GM10847 (cell line): Measurements from ENCODE around the gene CNTNAP1.

Source experiments
- POLR2A ChIP-seq: IDR thresholded peaks from 2 replicates; pipeline ENCODE4 v1.6.1; 2011; ENCODE audit not compliant: insufficient read length; ENCODE audit errors: extremely low read depth

CNTNAP1 gene

DNA sequence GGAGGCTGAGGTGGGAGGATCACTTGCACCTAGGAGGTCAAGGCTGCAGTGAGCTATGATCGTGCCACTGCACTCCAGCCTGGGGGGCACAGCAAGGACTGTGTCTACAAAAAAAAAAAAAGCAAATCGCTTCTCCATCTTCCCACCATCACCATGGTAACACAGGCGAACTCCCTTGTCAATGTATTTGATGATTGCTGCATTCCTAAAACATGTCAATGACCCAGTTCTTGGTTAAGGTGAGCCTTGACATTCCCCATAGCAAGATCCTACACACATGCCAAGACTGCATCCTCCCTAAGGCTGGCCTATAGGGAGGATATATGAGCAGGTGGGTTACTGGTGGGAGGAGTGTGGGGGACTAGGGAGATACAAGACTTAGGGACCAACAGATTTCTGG is 12.2 kb downstream of the CNTNAP1 start:
- TF ChIP-seq POLR2A: no peak

DNA sequence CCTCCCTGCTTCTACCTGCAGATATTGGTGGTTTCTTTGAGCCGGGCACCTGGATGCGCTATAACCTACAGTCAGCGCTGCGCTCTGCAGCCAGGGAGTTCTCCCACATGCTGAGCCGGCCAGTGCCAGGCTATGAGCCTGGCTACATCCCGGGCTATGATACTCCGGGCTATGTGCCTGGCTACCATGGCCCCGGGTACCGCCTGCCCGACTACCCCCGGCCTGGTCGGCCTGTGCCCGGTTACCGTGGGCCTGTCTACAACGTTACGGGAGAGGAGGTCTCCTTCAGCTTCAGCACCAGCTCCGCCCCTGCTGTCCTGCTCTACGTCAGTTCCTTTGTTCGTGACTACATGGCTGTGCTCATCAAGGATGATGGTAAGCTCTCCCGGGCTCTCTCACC is 13.2 kb downstream of the CNTNAP1 start:
- no peak for TF ChIP-seq POLR2A

DNA sequence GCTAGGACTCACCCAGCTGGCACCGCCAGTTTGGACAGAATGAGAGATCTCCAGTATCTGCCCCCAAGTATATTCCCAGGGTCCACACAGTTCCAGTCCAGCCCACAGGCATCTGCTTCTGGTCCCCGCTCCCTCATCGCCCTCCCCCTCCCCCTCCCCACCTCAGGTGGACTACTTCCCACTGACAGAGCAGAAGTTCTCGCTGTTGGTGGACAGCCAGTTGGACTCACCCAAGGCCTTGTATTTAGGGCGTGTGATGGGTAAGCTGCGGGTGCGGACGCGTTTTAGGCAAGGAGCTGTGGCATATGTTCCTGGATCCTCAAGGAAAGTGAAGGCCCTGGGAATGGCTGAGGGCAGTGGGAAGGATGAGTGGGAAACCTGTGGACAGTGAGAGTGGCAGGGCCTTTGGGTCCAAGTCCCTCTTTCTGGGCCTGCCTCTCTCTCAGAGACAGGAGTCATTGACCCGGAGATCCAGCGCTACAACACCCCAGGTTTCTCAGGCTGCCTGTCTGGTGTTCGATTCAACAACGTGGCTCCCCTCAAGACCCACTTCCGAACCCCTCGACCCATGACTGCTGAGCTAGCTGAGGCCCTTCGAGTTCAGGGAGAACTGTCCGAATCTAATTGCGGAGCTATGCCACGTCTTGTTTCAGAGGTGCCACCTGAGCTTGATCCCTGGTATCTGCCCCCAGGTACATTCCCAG is 14.9 kb downstream of the CNTNAP1 start:
- TF ChIP-seq POLR2A: no peak

DNA sequence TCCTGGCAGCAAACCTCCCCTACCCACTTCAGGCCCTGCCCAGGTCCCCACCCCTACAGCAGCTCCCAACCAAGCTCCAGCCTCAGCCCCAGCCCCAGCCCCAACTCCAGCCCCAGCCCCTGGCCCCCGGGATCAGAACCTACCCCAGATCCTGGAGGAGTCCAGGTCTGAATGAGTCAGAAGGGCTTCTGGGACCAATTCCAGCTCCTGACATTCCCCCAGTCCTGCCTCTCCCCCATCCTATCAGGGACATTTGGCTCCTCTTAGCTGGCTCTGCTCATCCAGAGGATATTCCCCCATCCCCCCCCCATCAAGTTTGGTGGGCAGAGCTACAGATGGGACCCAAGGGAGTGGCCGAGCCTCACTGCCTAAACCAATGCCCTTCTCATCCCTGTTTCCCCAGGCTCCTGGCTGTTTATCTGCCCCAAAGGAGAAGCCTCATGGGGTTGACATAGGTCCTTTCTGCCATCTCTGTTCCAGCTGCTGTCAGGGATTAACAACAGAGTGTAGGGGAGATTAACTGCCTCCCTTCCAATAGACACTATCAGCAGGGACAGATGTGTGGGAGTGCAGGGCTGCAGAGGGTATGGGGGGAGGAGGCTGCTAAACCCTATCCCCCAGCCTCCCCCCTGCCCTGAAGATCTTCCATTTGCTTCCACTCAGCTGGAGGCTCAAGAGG is 16.5 kb downstream of the CNTNAP1 start:
- no peak for TF ChIP-seq POLR2A

DNA sequence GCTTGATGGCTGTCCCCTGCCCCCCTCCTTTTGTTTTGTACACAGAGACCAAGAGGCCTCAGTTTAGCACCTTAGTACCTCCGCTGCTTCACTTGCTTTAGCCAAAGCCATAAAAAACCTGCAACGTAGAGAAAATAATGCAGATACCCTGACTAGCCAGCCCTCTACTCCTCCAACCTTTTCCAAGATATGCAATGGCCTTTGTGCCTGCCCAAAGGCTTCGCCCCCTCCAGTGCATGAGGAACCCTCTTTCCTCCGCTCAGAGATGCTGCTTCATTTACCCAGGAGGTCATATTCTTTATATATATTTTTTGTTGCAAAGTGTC is 17.0 kb downstream of the CNTNAP1 start:
- no peak for TF ChIP-seq POLR2A

DNA sequence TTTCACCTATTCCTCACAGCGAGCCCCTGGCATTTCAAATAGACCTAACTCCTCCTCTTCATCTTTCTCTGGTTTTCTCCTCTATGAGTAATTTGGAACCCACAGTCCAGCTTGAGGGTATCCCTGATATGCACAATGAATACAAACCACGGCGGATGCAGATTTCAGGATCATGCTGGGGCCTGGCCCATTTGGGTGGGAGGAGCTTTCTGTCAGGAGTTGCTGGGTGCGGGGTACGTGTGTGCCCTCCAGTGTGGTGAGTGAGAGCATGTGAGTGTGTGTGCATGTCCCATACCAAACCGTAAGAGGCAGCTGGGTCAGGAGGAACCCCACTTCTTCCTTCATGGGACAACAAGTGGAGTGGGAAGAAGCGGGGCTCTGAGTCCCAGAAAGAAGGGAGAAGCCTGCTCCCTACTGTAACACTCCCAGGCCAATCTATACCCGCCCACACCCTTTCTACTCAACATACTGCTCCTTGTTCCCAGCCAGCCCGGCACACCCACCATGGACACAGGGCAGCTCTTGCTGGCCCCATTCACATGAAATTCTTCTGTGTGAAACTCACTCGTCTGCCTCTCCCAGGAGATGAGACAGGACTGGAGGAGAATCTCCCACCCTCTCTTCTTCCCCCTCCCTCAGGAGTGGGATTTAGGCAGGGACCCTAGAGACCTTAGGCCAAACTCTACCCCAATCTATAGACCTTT is 18.4 kb downstream of the CNTNAP1 start:
- no peak for TF ChIP-seq POLR2A

DNA sequence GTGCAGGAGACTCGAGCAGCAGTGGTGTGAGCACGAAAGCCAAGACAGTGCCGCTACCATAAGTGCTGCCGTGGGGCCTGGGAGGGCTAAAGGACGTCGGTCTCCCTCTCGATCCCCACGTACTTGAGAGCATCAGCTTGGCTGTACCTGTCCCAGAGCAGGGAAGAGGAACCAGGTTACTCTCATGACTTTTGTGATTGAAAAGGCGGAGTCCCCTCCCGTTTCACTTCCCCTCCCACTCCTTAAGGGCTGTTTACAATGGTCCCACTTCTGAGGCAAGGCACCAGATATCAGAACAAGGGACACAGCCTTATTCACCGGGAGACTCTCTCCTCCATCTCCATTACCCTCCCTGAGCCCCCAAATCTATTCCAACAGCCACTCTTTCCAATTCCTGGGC is 20.1 kb downstream of the CNTNAP1 start:
- no peak for TF ChIP-seq POLR2A

DNA sequence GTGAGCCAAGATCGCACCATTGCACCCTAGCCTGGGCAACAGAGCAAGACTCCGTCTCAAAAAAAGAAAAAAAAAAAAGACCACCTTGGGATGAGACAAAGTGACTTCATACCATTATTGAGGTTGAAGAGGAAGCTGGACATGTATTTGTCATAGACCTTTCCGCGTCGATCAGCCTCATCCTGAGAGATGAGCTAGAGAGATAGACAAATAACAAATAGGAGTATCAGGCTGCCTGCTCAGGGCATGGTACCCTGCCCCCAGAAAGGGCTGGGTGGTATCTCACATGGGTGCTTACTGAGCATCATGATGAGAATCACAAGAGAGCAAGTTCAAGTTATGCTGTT is 22.1 kb downstream of the CNTNAP1 start:
- no peak for TF ChIP-seq POLR2A

DNA sequence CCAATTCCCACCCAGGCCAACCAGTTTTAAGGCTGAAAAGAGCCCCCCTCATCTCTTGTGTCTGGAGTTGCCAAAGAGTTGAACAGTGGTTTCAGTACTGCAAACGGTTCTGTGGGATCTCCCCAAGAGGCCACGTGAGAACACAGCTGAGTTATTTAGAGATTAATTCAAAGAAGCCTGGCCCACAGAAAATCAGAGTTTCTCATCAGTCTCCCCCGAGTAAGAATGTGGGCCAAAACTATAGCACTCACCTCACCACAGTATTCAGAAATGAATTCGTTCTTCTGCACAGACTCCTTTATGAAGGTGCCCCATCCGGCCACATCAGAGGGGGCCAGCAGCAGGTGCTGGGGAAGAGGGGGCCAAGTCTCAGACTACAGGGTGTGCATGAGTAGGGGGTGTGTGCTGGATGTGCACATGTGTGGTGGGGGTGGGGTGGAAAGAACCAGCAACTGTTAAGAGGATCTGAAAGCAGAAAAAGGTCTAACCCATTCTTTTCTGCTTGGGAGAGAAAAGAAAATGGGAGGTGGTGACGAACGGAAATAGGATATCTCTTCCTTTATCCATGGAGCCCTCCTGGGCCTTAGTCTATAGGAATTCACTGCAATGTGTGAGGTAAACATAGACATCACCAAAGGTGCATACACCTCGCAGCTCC is 22.6 kb downstream of the CNTNAP1 start:
- no peak for TF ChIP-seq POLR2A

DNA sequence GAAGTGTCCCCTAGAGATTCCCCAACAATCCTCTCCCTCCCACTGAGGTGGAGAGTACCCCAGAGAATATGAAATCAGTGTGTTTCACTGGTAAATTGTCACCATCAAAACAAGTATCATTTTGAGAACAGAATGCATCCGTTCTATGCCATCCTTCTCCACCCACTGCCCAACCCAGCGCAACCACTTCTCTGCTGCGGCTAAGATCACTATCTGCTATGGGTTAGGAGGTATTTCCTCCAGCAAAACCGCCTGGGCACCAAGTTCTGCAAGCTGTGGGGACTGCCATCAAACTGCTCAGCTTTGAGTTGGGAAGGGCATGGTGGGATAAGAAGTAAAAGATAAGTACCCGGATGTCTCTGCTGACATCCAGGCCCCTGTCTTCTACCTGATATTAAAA is 24.4 kb downstream of the CNTNAP1 start:
- TF ChIP-seq POLR2A: no peak

DNA sequence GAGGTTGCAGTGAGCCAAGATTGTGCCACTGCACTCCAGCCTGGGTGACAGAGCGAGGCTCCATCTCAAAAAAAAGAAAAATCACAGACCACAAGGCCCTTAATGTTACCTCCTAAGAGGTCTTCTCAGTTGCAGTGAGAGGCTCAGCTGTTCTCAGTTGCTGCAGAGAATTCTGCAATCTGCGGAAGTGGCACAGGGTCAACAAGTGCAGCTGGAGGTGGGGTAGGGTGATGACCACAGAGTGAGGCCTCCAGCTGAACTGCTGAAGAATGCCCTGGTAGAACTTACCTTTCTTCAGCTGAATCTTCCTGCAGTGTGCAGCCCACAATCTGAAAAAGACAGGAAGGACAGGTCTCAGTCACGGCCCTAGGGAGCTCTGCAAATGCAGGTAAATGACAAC is 26.3 kb downstream of the CNTNAP1 start:
- TF ChIP-seq POLR2A: no peak

DNA sequence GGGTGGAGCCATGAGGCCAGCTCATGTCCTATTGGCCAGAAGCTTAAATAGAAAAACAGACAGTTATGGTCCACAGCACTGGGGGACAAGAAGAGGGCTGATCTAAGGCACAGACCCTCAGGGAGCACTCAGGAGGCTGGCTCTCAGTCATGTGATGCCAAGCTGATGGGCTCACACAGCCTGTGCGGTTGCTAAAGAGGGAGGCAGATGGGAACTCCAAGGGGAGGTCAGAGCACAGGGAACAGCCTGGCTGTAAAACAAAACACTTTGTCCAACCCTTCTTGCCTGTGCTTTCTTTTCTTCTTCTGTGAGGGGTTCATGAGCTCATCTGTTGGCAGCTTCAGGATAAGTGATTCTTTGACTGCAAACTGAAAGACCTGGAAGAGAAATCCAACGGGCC is 27.2 kb downstream of the CNTNAP1 start:
- TF ChIP-seq POLR2A: no peak

DNA sequence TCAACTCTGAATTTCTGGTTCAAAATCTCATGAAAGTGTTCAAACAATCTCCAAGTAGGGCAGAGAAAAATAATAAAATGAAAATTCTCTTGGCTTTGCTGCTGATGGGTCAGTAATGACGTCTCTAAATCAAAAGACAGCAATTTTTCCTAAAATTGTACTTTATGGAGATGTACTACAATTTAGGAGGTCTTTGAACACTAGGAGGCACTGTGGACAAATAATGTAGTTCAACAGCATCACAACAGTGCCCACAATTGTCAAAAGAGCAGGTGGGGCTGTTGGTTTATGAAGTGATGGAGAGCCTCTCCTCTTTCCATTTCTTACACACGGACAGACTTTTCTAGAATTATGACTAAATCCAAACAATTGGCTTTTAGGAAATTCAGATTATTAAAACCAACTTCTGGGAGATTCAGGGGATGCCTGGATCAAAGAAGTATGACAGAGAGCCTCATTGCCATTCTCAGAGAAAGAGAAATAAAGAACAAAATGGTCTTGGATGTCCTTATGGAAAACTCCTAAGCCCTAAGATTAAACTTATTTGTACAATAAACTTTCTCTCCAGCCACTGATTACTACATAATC is 38.8 kb downstream of the CNTNAP1 start:
- no peak for TF ChIP-seq POLR2A

DNA sequence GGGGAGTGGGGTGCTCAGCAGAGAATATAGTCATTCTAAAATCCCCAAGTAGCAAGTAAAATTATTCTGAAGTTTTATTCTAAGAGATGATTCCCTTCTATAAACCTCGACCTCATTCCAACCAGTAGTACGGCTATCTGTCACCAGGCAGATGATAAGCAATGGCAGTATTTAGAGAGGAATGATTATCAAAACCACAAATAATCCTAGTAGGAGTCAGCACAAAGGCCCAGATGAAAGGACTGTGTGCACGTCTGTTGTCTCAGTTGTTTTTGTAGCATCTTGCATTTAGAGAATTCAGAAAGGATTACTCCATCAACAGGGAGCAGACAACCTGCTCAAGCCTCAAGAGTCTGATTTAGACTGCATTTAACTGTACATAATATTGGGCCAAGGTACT is 41.3 kb downstream of the CNTNAP1 start:
- no peak for TF ChIP-seq POLR2A

DNA sequence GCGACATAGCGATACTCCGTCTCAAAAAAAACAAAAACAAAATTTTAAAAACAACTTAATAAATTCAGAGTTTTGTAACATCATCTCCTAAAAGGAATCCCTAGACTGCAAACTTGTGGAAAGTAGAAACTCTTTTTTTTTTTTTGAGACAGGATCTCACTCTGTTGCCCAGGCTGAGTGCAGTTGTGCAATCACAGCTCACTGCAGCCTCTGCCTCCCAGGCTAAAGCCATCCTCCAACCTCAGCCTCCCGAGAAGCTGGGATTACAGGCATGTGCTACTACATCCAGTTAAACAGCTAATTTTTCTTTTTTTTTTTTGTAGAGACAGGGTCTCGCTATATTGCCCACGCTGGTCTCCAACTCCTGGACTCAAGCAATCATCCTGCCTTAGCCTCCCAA is 42.8 kb downstream of the CNTNAP1 start:
- TF ChIP-seq POLR2A: no peak

DNA sequence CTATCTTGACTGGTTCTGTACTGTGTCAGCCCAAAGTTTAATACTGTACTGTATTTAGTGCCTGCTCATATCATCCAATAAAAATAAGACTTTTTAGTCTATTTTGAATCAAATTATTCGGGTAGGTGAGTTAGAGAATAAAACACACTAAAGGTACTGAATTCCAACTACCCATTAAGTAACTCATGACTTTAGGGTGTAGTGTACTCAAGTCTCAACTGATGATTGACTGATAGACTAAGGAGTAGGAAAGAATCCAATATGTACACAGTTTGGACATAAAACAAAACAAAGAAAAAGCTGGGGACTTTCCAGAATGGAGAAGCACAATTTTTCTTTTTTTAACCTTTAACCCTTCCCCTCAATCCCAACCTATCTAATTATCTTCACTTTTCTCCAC is 58.4 kb downstream of the CNTNAP1 start:
- TF ChIP-seq POLR2A: no peak
